GM19324 (cell line): ENCODE measurements around the gene TRIM16.
A peak's percentile ranks its signal among the peaks of the same experiment; 100 is the strongest.
"Not testable (repeated sequence)": the region's sequence is repeated elsewhere in the genome, so short reads cannot be mapped to it uniquely, and the experiment has no call there.

ENCODE experiments used
- ATAC-seq: cut with Tn5 transposase; IDR thresholded peaks from one replicate; pipeline ENCODE4 v1.9.1; 2021; ENCODE audit warnings: mild to moderate bottlenecking, moderate library complexity; ENCODE audit not compliant: unreplicated experiment, low FRiP score

TRIM16 gene

GRCh38 chr17:15683824-15684478 lies at the start of gene TRIM16:
Gene TRIM16 (minus strand): TSS chr17:15684311. CDS start chr17:15651609, 32,702 bp downstream.
- ATAC-seq, result peak; percentile 85

GRCh38 chr17:15733174-15733789 lies 49.2 kb upstream of the TRIM16 start:
- ATAC-seq, result not testable (repeated sequence)

- ATAC-seq, result not testable (repeated sequence)
Measured at GRCh38 chr17:15731900-15732299, 47.8 kb upstream of the TRIM16 start, which contains the start of gene TBC1D26. Gene TBC1D26 (plus strand): TSS chr17:15732283. CDS start chr17:15735349, 3,066 bp downstream.

- not testable (repeated sequence) for ATAC-seq
Measured at GRCh38 chr17:15730535-15730934, 46.4 kb upstream of the TRIM16 start.

- ATAC-seq, result not testable (repeated sequence)
Measured at GRCh38 chr17:15716601-15717563, 32.8 kb upstream of the TRIM16 start.

GRCh38 chr17:15708879-15709278 lies 24.8 kb upstream of the TRIM16 start:
- not testable (repeated sequence) for ATAC-seq

GRCh38 chr17:15704813-15705212 lies 20.7 kb upstream of the TRIM16 start:
- ATAC-seq, result not testable (repeated sequence)

- ATAC-seq, result not testable (repeated sequence)
Measured at GRCh38 chr17:15704239-15704638, 20.1 kb upstream of the TRIM16 start.

GRCh38 chr17:15699937-15700336 lies 15.8 kb upstream of the TRIM16 start:
- peak; percentile 7 for ATAC-seq

- ATAC-seq, result peak; percentile 96
Measured at GRCh38 chr17:15699413-15699924, 15.4 kb upstream of the TRIM16 start, which contains the start of gene ZNF286A. Gene ZNF286A (plus strand): TSS chr17:15699752. CDS start chr17:15700330, 578 bp downstream.

- ATAC-seq, result peak; percentile 1
Measured at GRCh38 chr17:15698967-15699366, 14.9 kb upstream of the TRIM16 start.

GRCh38 chr17:15687494-15687893 lies 3.4 kb upstream of the TRIM16 start:
- not testable (repeated sequence) for ATAC-seq

GRCh38 chr17:15683135-15683534 lies 976 bp downstream of the TRIM16 start:
- ATAC-seq, result not testable (repeated sequence)

- ATAC-seq, result not testable (repeated sequence)
Measured at GRCh38 chr17:15675991-15676390, 8.1 kb downstream of the TRIM16 start.

GRCh38 chr17:15674640-15675039 lies 9.5 kb downstream of the TRIM16 start:
- not testable (repeated sequence) for ATAC-seq

- ATAC-seq, result not testable (repeated sequence)
Measured at GRCh38 chr17:15669526-15669925, 14.6 kb downstream of the TRIM16 start.

- no peak for ATAC-seq
Measured at GRCh38 chr17:15663691-15664090, 20.4 kb downstream of the TRIM16 start.

- no peak for ATAC-seq
Measured at GRCh38 chr17:15663176-15663575, 20.9 kb downstream of the TRIM16 start.

GRCh38 chr17:15662681-15663080 lies 21.4 kb downstream of the TRIM16 start:
- ATAC-seq, result no peak

GRCh38 chr17:15660077-15660476 lies 24.0 kb downstream of the TRIM16 start:
- no peak for ATAC-seq
